ENCODE data around the gene ZNF638.

DNA sequence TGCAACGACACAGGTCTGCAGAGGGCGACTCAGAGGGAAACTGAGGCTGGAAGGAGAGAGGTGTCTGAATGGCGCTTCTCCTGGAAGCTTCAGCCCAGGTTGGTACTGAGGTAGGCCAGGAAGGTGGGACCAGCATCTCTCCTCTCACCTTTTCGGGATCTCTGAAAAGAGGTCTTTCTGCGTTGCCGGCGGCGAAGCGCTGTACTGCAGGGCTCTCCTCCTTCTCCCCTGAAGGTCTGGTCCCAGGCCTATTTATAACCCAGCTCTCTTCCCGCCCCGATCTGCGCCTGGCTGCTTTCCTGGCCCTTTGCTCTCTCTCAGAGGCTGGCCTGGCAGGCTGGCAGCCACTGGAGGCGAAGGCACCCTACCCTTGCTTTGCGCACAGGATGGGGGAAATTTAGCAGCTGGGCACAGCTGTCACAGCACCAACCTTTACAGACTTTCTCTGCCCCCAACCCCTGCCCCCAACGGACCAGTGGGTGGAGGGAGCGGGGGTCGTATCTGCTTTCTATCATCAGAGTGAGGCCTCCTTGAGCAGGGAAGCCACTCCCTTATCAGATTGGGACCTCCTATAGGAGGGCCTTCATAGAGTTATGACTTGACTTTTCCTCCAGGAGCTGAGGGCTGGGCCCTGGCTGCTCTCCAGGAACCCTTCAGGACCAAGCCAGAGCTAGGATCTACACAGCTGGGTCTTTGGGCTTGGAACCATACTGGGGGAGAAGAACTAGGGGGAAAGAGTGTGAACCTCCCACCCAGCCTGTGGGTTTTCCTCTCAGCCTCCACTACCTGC is 122.8 kb downstream of the ZNF638 start:
- TF ChIP-seq, protein P1, sequence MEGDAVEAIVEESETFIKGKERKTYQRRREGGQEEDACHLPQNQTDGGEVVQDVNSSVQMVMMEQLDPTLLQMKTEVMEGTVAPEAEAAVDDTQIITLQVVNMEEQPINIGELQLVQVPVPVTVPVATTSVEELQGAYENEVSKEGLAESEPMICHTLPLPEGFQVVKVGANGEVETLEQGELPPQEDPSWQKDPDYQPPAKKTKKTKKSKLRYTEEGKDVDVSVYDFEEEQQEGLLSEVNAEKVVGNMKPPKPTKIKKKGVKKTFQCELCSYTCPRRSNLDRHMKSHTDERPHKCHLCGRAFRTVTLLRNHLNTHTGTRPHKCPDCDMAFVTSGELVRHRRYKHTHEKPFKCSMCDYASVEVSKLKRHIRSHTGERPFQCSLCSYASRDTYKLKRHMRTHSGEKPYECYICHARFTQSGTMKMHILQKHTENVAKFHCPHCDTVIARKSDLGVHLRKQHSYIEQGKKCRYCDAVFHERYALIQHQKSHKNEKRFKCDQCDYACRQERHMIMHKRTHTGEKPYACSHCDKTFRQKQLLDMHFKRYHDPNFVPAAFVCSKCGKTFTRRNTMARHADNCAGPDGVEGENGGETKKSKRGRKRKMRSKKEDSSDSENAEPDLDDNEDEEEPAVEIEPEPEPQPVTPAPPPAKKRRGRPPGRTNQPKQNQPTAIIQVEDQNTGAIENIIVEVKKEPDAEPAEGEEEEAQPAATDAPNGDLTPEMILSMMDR (IDR thresholded peaks at IDR 0.05): no peak
- TF ChIP-seq POLR2A (IDR thresholded peaks at IDR 0.05): peak; percentile 91

All from right lobe of liver (tissue), 4 donors.